Tibial nerve (tissue), 4 donors: ENCODE data around the gene TSTD2. TPM values are rescaled to one million over a fixed set of nuclear protein-coding genes. Genes with fewer than 3 reads are reported as not detected.

Source experiments
- DNase-seq, 2 donors: peaks; one replicate each; pipeline ENCODE4 v3.0.0-alpha.2; 2019; ENCODE audit warnings: low spot score in 2 of 2
- H3K27ac ChIP-seq, 4 donors: fragments of 200-600 bp; sonication (generic) in 3 of 4; one replicate each; pipeline ENCODE4 v1.5.1; 2017 to 2019; ENCODE audit warnings: mild to moderate bottlenecking in 1 of 4
- H3K27me3 ChIP-seq, 2 donors: fragments of 200-600 bp; sonication (generic) in 1 of 2; one replicate each; pipeline versions ENCODE4 v1.5.1 to v1.6.0; 2017 to 2019
- H3K36me3 ChIP-seq, 3 donors: fragments of 200-600 bp; sonication (generic); one replicate each; pipeline ENCODE4 v1.5.1; 2018 to 2019
- H3K4me1 ChIP-seq, 4 donors: fragments of 200-600 bp; sonication (generic) in 3 of 4; one replicate each; pipeline ENCODE4 v1.5.1; 2017 to 2019
- H3K4me3 ChIP-seq, 4 donors: fragments of 200-600 bp; sonication (generic) in 3 of 4; one replicate each; pipeline ENCODE4 v1.5.1; 2017 to 2019; ENCODE audit warnings: mild to moderate bottlenecking in 1 of 4, moderate library complexity in 1 of 4
- H3K9me3 ChIP-seq, 4 donors: fragments of 200-600 bp; sonication (generic) in 3 of 4; one replicate each; pipeline ENCODE4 v1.5.1; 2017 to 2019
- EP300 ChIP-seq, 2 donors: sonication (generic); formaldehyde crosslinking; IDR thresholded peaks; one replicate each; pipeline ENCODE4 v1.6.1; 2017; ENCODE audit warnings: antibody characterized with exemption in 2 of 2, mild to moderate bottlenecking in 1 of 2
- POLR2A ChIP-seq, 2 donors: fragments of 450-650 bp; IDR thresholded peaks; one replicate each; pipeline ENCODE4 v1.6.1; 2017; ENCODE audit warnings: antibody characterized with exemption in 2 of 2, mild to moderate bottlenecking in 2 of 2, moderate library complexity in 2 of 2
- WGBS, 2 donors: methylation state at CpG; one replicate each; pipeline ENCODE4 v1.1.5; 2018; 5-methylcytosine and 5-hydroxymethylcytosine counted together
- total RNA-seq, 4 donors: library from RNA; depleted of rRNA; stranded (reverse); fragments of >200 nt; gene quantifications; one replicate each; pipeline ENCODE4 v1.1.0, GENCODE V29; 2016
- TF ChIP-seq, protein P1 (sequence below), 5 experiments: fragments of 200-600 bp in 3 of 5; fragments of 450-650 bp in 2 of 5; sonication (generic) in 3 of 5; IDR thresholded peaks; one replicate each; pipeline ENCODE4 v1.5.1; 2016 to 2019; ENCODE audit warnings: antibody characterized with exemption in 5 of 5, mild to moderate bottlenecking in 3 of 5, moderate library complexity in 2 of 5

The TSTD2 gene
- total RNA-seq, 4 donors from 2014 or later: 14.0 to 54.1 (median 23.6) TPM

DNA sequence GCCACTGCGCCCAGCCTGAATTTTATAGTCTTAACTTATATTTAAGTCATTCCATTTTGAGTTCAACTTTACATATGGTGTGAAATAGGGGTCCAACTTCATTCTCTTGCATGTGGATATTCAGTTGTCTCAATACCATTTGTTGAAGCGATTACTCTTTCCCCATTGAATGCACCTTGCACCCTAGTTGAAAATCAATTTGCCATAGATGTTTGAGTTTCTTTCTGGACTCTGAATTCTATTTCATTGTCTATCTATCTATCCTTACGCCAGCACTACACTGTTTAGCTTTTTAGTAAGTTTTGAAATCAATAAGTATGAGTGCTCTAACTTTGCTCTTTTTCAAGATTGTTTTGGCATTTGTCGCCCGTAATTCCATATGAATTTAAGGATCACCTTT is 81.9 kb downstream of the TSTD2 start:
- peaks cover 0 to 20% (median 7%) of the 10 kb centered on the region in 4 donors for H3K4me1 ChIP-seq
- H3K9me3 ChIP-seq: peaks cover 0 to 6% (median 0%) of the 10 kb centered on the region in 4 donors
- H3K36me3 ChIP-seq: peaks cover 0 to 12% (median 0%) of the 10 kb centered on the region in 3 donors
- H3K27me3 ChIP-seq: no peaks in the 10 kb centered on the region
- H3K4me3 ChIP-seq: no peak overlapping the region
- DNase-seq: no peak
- no peak overlapping the region for H3K27ac ChIP-seq
- WGBS, 2 donors: 93 to 96% methylated on average over 5 of the region's 5 CpGs
- TF ChIP-seq, protein P1, sequence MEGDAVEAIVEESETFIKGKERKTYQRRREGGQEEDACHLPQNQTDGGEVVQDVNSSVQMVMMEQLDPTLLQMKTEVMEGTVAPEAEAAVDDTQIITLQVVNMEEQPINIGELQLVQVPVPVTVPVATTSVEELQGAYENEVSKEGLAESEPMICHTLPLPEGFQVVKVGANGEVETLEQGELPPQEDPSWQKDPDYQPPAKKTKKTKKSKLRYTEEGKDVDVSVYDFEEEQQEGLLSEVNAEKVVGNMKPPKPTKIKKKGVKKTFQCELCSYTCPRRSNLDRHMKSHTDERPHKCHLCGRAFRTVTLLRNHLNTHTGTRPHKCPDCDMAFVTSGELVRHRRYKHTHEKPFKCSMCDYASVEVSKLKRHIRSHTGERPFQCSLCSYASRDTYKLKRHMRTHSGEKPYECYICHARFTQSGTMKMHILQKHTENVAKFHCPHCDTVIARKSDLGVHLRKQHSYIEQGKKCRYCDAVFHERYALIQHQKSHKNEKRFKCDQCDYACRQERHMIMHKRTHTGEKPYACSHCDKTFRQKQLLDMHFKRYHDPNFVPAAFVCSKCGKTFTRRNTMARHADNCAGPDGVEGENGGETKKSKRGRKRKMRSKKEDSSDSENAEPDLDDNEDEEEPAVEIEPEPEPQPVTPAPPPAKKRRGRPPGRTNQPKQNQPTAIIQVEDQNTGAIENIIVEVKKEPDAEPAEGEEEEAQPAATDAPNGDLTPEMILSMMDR (IDR thresholded peaks at IDR 0.05): no peak
- TF ChIP-seq EP300 (IDR thresholded peaks at IDR 0.05) (no peak), POLR2A (IDR thresholded peaks at IDR 0.05) (no peak)

DNA sequence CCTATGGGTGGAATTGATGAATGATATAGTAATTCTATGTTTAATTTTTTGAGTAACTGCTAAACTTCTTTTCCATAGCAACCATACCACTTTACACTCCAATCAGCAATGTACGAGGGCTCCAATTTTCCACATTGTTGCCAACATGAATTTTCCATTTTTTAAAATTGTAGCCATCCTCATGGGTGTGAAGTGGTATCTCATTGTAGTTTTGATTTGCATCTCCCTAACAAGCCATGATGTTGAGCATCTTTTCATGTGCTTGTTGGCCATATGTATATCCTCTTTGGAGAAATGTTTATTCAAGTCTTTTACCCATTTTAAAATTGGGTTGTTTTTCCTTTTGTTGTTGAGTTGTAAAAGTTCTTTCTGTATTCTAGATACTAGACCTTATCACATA is 82.8 kb downstream of the TSTD2 start:
- no peak for TF ChIP-seq EP300 (IDR thresholded peaks at IDR 0.05)
- no peak for TF ChIP-seq POLR2A (IDR thresholded peaks at IDR 0.05)
- TF ChIP-seq, protein P1 (IDR thresholded peaks at IDR 0.05): no peak

More for the DNA sequence above, 82.8 kb downstream of the TSTD2 start:
- H3K9me3 ChIP-seq: peaks cover 0 to 6% (median 0%) of the 10 kb centered on the region in 4 donors
- 89 to 92% methylated on average over 1 of the region's 1 CpG for WGBS, 2 donors
- H3K4me3 ChIP-seq: no peak overlapping the region
- no peak for DNase-seq
- H3K27ac ChIP-seq: no peak overlapping the region
- peaks cover 0 to 12% (median 0%) of the 10 kb centered on the region in 3 donors for H3K36me3 ChIP-seq
- H3K4me1 ChIP-seq: peaks cover 0 to 11% (median 0%) of the 10 kb centered on the region in 4 donors
- H3K27me3 ChIP-seq: no peaks in the 10 kb centered on the region

Other genes starting within 250 kb of the TSTD2 start
- gene TDRD7, start 221.3 kb downstream of the TSTD2 start, total RNA-seq: 10 to 100 TPM in 3 of 4 donors, 1 to 10 TPM in 1; 9.6 to 18.4 (median 10.8) TPM
- gene TMOD1, start 131.7 kb downstream of the TSTD2 start, total RNA-seq: 10 to 100 TPM; 30.0 to 47.0 (median 36.0) TPM
- 10 to 100 TPM; 18.6 to 38.4 (median 24.4) TPM for gene NCBP1, start 453 bp upstream of the TSTD2 start, total RNA-seq
- 10 to 100 TPM; 16.6 to 27.8 (median 20.0) TPM for gene XPA, start 64.0 kb upstream of the TSTD2 start, total RNA-seq
- not detected for gene FOXE1, start 219.9 kb upstream of the TSTD2 start, total RNA-seq